Subcutaneous adipose tissue (tissue), 4 donors: ENCODE results near the gene MT1H. TPM values are rescaled to one million over a fixed set of nuclear protein-coding genes. Genes with fewer than 3 reads are reported as not detected.

ENCODE experiments used
- total RNA-seq, 4 donors: library from RNA; depleted of rRNA; stranded (reverse); fragments of >200 nt; gene quantifications; one replicate each; pipeline ENCODE4 v1.1.0, GENCODE V29; 2016
- TF ChIP-seq, protein P1 (sequence below): fragments of 450-650 bp; IDR thresholded peaks from one replicate; pipeline ENCODE4 v1.5.1; 2016; ENCODE audit warnings: low read depth, mild to moderate bottlenecking, control low read depth, antibody characterized with exemption, moderate library complexity

Gene MT1H
- total RNA-seq, 4 donors from 2014 or later = 11.9 TPM; not detected in 3

DNA sequence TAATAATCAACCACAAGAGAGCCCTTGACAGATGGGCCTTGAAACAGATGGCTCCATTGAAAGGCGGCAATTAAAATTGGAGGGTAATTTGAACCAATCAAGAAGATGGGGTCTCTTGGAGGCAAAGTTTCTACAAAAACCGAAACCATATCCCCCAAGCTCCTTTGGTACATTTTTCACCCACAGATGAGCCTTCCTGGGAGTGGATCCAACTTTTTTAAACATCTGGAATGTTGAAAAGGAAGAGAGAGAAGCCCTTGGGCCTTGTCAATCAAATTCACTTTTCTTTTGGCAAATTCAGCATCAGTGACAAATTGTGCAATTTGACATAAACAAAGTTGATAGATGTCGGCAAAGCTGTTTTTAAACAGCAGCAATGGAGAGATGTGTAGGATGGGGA lies 47.1 kb downstream of the MT1H start:
- TF ChIP-seq, protein P1, sequence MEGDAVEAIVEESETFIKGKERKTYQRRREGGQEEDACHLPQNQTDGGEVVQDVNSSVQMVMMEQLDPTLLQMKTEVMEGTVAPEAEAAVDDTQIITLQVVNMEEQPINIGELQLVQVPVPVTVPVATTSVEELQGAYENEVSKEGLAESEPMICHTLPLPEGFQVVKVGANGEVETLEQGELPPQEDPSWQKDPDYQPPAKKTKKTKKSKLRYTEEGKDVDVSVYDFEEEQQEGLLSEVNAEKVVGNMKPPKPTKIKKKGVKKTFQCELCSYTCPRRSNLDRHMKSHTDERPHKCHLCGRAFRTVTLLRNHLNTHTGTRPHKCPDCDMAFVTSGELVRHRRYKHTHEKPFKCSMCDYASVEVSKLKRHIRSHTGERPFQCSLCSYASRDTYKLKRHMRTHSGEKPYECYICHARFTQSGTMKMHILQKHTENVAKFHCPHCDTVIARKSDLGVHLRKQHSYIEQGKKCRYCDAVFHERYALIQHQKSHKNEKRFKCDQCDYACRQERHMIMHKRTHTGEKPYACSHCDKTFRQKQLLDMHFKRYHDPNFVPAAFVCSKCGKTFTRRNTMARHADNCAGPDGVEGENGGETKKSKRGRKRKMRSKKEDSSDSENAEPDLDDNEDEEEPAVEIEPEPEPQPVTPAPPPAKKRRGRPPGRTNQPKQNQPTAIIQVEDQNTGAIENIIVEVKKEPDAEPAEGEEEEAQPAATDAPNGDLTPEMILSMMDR = no peak

Other genes starting within 250 kb of the MT1H start
- 100 to 1,000 TPM; 168 to 186 (median 175) TPM for gene AMFR, start 244.3 kb upstream of the MT1H start, total RNA-seq
- gene NUDT21, start 218.5 kb upstream of the MT1H start, total RNA-seq = 10 to 100 TPM; 37.1 to 57.2 (median 39.8) TPM
- gene OGFOD1, start 218.3 kb upstream of the MT1H start, total RNA-seq = 10 to 100 TPM; 14.5 to 53.2 (median 26.2) TPM
- 10 to 100 TPM; 25.3 to 52.6 (median 37.9) TPM for gene BBS2, start 149.8 kb upstream of the MT1H start, total RNA-seq
- gene MT4, start 104.7 kb upstream of the MT1H start, total RNA-seq = not detected
- gene MT3, start 80.3 kb upstream of the MT1H start, total RNA-seq = 1 to 10 TPM in 1 of 4 donors, not detected in 3; 2.0 TPM
- 1,000 to 10,000 TPM in 1 of 4 donors, 100 to 1,000 TPM in 3; 164 to 1,003 (median 271) TPM for gene MT2A, start 61.2 kb upstream of the MT1H start, total RNA-seq
- 1,000 to 10,000 TPM in 1 of 4 donors, 100 to 1,000 TPM in 3; 205 to 2,492 (median 258) TPM for gene MT1E, start 44.0 kb upstream of the MT1H start, total RNA-seq
- gene MT1M, start 37.2 kb upstream of the MT1H start, total RNA-seq = 100 to 1,000 TPM in 1 of 4 donors, 10 to 100 TPM in 3; 15.1 to 485 (median 52.6) TPM
- gene MT1A, start 31.1 kb upstream of the MT1H start, total RNA-seq = 1,000 to 10,000 TPM in 1 of 4 donors, 100 to 1,000 TPM in 1, 10 to 100 TPM in 2; 44.4 to 1,063 (median 111) TPM
- gene MT1B, start 17.9 kb upstream of the MT1H start, total RNA-seq = not detected
- 10 to 100 TPM in 3 of 4 donors, 1 to 10 TPM in 1; 9.2 to 55.1 (median 11.8) TPM for gene MT1F, start 11.9 kb upstream of the MT1H start, total RNA-seq
- 100 to 1,000 TPM in 1 of 4 donors, 10 to 100 TPM in 2, not detected in 1; 15.8 to 315 (median 21.4) TPM for gene MT1G, start 1.7 kb upstream of the MT1H start, total RNA-seq
- gene MT1X, start 12.7 kb downstream of the MT1H start, total RNA-seq = 1,000 to 10,000 TPM; 1,122 to 4,299 (median 2,004) TPM
- 10 to 100 TPM; 28.4 to 57.6 (median 47.5) TPM for gene NUP93, start 60.3 kb downstream of the MT1H start, total RNA-seq
- gene SLC12A3, start 195.4 kb downstream of the MT1H start, total RNA-seq = not detected